Measurements from ENCODE around the gene FAM234B. TPM values are rescaled to one million over a fixed set of nuclear protein-coding genes. Genes with fewer than 3 reads are reported as not detected.

The FAM234B gene
- total and polyA plus RNA-seq, 2 donors from 2014 or later: 9.6 TPM

- FAIRE-seq: no peak
- H3K9ac ChIP-seq (ENCODE audit: low read length in 3 of 3): no peak overlapping the region
- TF ChIP-seq CTCF (IDR thresholded peaks at IDR 0.05; ENCODE audit: borderline replicate concordance, extremely low read depth, insufficient read depth): no peak
- no peaks in the 10 kb centered on the region for H3K36me3 ChIP-seq (ENCODE audit: control insufficient read depth in 2 of 3, insufficient read depth in 3 of 3, low read length in 3 of 3)
- H3K9me3 ChIP-seq (ENCODE audit: control insufficient read depth in 2 of 3, insufficient read depth in 1 of 3, low read length in 3 of 3): no peaks in the 10 kb centered on the region
- no peak for DNase-seq
- intact Hi-C loops (cut with DNase I): no loop called here
- no peaks in the 10 kb centered on the region for H3K27me3 ChIP-seq (ENCODE audit: control insufficient read depth, insufficient read depth, low read length)
- no peak overlapping the region for H3K4me3 ChIP-seq (ENCODE audit: low read length in 3 of 3)
- no peaks in the 10 kb centered on the region for H3K4me1 ChIP-seq (ENCODE audit: control insufficient read depth in 2 of 3, insufficient read depth in 2 of 3, low read depth in 1 of 3, low read length in 3 of 3)
- H3K27ac ChIP-seq (ENCODE audit: low read depth in 2 of 2, low read length in 2 of 2): no peak overlapping the region
Observed at GRCh38 chr12:13007496-13008233, 36.5 kb upstream of the FAM234B start.

GRCh38 chr12:13008741-13009380 lies 35.3 kb upstream of the FAM234B start:
- no peak for DNase-seq

GRCh38 chr12:13011098-13011497 lies 33.1 kb upstream of the FAM234B start:
- Histone ChIP-seq H3K27me3 (ENCODE audit: control insufficient read depth, insufficient read depth, low read length) (no peaks in the 10 kb centered on the region), H3K27ac (ENCODE audit: low read depth in 2 of 2, low read length in 2 of 2) (no peak overlapping the region), H3K4me1 (ENCODE audit: control insufficient read depth in 2 of 3, insufficient read depth in 2 of 3, low read depth in 1 of 3, low read length in 3 of 3) (no peaks in the 10 kb centered on the region), H3K36me3 (ENCODE audit: control insufficient read depth in 2 of 3, insufficient read depth in 3 of 3, low read length in 3 of 3) (no peaks in the 10 kb centered on the region), H3K9ac (ENCODE audit: low read length in 3 of 3) (no peak overlapping the region), H3K4me3 (ENCODE audit: low read length in 3 of 3) (no peak overlapping the region), H3K9me3 (ENCODE audit: control insufficient read depth in 2 of 3, insufficient read depth in 1 of 3, low read length in 3 of 3) (no peaks in the 10 kb centered on the region)
- FAIRE-seq (no peak), DNase-seq (no peak)
- intact Hi-C loops (cut with DNase I): no loop called here
- no peak for TF ChIP-seq CTCF (IDR thresholded peaks at IDR 0.05; ENCODE audit: borderline replicate concordance, extremely low read depth, insufficient read depth)

More at GRCh38 chr12:13008741-13009380, 35.3 kb upstream of the FAM234B start:
- Histone ChIP-seq H3K4me3 (ENCODE audit: low read length in 3 of 3) (no peak overlapping the region), H3K9me3 (ENCODE audit: control insufficient read depth in 2 of 3, insufficient read depth in 1 of 3, low read length in 3 of 3) (no peaks in the 10 kb centered on the region), H3K9ac (ENCODE audit: low read length in 3 of 3) (no peak overlapping the region), H3K27me3 (ENCODE audit: control insufficient read depth, insufficient read depth, low read length) (no peaks in the 10 kb centered on the region), H3K4me1 (ENCODE audit: control insufficient read depth in 2 of 3, insufficient read depth in 2 of 3, low read depth in 1 of 3, low read length in 3 of 3) (no peaks in the 10 kb centered on the region), H3K36me3 (ENCODE audit: control insufficient read depth in 2 of 3, insufficient read depth in 3 of 3, low read length in 3 of 3) (no peaks in the 10 kb centered on the region), H3K27ac (ENCODE audit: low read depth in 2 of 2, low read length in 2 of 2) (no peak overlapping the region)
- intact Hi-C loops (cut with DNase I): no loop called here
- FAIRE-seq: no peak
- TF ChIP-seq CTCF (IDR thresholded peaks at IDR 0.05; ENCODE audit: borderline replicate concordance, extremely low read depth, insufficient read depth): no peak
